Measurements from ENCODE around the gene BRIP1. TPM values are rescaled to one million over a fixed set of nuclear protein-coding genes. Genes with fewer than 3 reads are reported as not detected.

BRIP1 gene
- total and polyA plus RNA-seq, 4 donors = 3.4 to 7.9 (median 6.2) TPM

- Histone ChIP-seq H3K27ac (ENCODE audit: low read depth, low read length) (no peak overlapping the region), H3K4me1 (ENCODE audit: control insufficient read depth, insufficient read depth, low read length) (no peaks in the 10 kb centered on the region), H3K9me3 (ENCODE audit: control insufficient read depth, insufficient read depth, low read length) (no peaks in the 10 kb centered on the region), H3K4me3 (ENCODE audit: low read depth, low read length) (no peak overlapping the region), H3K27me3 (ENCODE audit: control insufficient read depth, insufficient read depth, low read length) (no peaks in the 10 kb centered on the region), H3K36me3 (ENCODE audit: control insufficient read depth, insufficient read depth, low read length) (peaks cover 4% of the 10 kb centered on the region)
- no peak for DNase-seq (ENCODE audit: low read depth in 4 of 6, low spot score in 6 of 6)
- no CpG with 5 or more reads among the region's 2 CpGs for WGBS (ENCODE audit: insufficient coverage)
Observed at GRCh38 chr17:61848247-61848646, 15.1 kb downstream of the BRIP1 start.

DNA sequence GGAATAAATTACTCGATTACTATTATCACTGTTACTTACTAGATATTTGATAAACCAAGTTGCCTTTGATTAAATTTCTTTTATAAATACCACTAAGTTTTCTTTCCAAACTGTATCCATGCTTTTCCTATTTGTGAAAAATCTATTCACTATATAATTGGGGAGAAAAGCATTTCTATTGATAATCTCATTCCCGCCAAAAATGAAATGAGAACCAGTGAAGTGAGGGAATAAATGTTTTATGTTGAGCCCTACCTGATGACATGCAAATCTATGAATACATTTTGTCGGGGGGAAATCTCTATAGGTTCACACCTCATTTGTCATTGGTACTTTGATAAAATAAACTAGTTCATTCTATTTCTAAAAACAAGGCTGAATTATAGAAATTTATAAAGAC, 15.7 kb downstream of the BRIP1 start:
- Histone ChIP-seq H3K4me3 (ENCODE audit: low read depth, low read length) (no peak overlapping the region), H3K9me3 (ENCODE audit: control insufficient read depth, insufficient read depth, low read length) (no peaks in the 10 kb centered on the region), H3K4me1 (ENCODE audit: control insufficient read depth, insufficient read depth, low read length) (no peaks in the 10 kb centered on the region), H3K27me3 (ENCODE audit: control insufficient read depth, insufficient read depth, low read length) (no peaks in the 10 kb centered on the region), H3K27ac (ENCODE audit: low read depth, low read length) (no peak overlapping the region), H3K36me3 (ENCODE audit: control insufficient read depth, insufficient read depth, low read length) (peaks cover 4% of the 10 kb centered on the region)
- DNase-seq (ENCODE audit: low read depth in 4 of 6, low spot score in 6 of 6) = no peak
- no CpG with 5 or more reads among the region's 3 CpGs for WGBS (ENCODE audit: insufficient coverage)

DNA sequence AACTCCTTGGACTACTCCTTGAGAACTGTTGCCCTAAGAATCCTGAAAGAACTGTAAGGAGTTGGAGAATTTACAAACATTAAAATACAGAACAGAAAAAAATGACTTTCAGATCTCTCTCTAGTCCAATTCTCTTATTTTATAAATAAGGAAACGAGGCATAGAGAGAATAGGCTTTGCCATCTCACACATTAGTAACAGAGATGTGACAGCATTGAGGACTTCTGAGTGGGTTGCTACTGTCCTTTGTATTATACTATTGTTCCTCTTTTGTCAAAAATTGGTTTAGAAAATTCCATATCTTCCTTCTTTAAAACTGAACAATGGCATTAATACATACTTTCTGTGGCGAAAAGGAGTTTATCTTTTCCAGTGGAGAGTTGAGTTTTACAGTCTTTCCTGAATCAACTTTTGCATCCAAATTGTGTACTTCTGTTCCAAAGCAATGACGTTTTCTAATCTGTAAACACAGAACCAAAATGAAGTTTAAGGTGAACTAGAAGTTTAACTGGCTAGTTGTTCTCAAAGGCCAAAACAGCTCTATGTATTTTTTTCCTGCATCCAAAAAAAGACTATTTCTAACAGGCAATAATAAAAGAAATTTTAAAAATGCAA, 16.5 kb downstream of the BRIP1 start:
- no peaks in the 10 kb centered on the region for H3K27me3 ChIP-seq (ENCODE audit: control insufficient read depth, insufficient read depth, low read length)
- DNase-seq (ENCODE audit: low read depth in 4 of 6, low spot score in 6 of 6) = no peak
- H3K36me3 ChIP-seq (ENCODE audit: control insufficient read depth, insufficient read depth, low read length) = peaks cover 4% of the 10 kb centered on the region
- H3K4me3 ChIP-seq (ENCODE audit: low read depth, low read length) = no peak overlapping the region
- no peak overlapping the region for H3K27ac ChIP-seq (ENCODE audit: low read depth, low read length)
- H3K4me1 ChIP-seq (ENCODE audit: control insufficient read depth, insufficient read depth, low read length) = no peaks in the 10 kb centered on the region
- H3K9me3 ChIP-seq (ENCODE audit: control insufficient read depth, insufficient read depth, low read length) = no peaks in the 10 kb centered on the region
- WGBS (ENCODE audit: insufficient coverage) = no CpG with 5 or more reads among the region's 3 CpGs

DNA sequence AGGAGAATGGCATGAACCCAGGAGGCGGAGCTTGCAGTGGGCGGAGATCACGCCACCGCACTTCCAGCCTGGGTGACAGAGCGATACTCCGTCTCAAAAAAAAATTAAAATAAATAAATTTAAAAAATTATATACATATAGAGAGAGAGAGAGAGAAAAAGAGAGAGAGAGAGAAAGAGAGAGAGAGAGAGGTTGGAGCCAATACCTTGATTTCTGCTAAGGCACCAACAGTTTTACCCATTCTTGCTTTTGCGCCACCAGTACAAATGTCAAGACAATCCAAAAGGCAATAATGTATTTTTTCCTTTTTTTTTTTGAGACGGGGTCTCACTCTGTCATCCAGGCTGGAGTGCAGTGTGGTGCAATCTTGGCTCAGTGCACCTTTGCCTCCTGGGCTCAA, 17.2 kb downstream of the BRIP1 start:
- Histone ChIP-seq H3K4me3 (ENCODE audit: low read depth, low read length) (no peak overlapping the region), H3K36me3 (ENCODE audit: control insufficient read depth, insufficient read depth, low read length) (peaks cover 4% of the 10 kb centered on the region), H3K27me3 (ENCODE audit: control insufficient read depth, insufficient read depth, low read length) (no peaks in the 10 kb centered on the region), H3K9me3 (ENCODE audit: control insufficient read depth, insufficient read depth, low read length) (no peaks in the 10 kb centered on the region), H3K27ac (ENCODE audit: low read depth, low read length) (no peak overlapping the region), H3K4me1 (ENCODE audit: control insufficient read depth, insufficient read depth, low read length) (no peaks in the 10 kb centered on the region)
- no peak for DNase-seq (ENCODE audit: low read depth in 4 of 6, low spot score in 6 of 6)
- no CpG with 5 or more reads among the region's 8 CpGs for WGBS (ENCODE audit: insufficient coverage)

DNA sequence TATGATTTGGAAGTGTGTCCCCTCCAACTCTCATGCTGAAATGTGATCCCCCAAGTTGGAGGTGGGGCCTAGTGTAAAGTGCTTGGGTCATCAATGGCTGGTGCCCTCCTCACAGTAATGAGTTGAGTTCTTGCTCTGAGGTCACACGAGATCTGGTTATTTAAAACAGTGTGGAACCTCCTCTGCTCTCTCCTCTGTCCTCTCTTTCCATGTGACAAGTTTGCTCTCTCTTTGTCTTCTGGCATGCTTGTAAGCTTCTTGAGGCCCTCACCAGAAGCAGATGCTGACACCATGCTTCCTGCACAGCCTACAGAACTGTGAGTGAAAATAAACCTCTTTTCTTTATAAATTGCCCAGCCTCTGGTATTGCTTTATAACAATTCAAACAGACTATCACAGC, 19.9 kb downstream of the BRIP1 start:
- Histone ChIP-seq H3K36me3 (ENCODE audit: control insufficient read depth, insufficient read depth, low read length) (peaks cover 4% of the 10 kb centered on the region), H3K4me3 (ENCODE audit: low read depth, low read length) (no peak overlapping the region), H3K27ac (ENCODE audit: low read depth, low read length) (no peak overlapping the region), H3K27me3 (ENCODE audit: control insufficient read depth, insufficient read depth, low read length) (no peaks in the 10 kb centered on the region), H3K9me3 (ENCODE audit: control insufficient read depth, insufficient read depth, low read length) (no peaks in the 10 kb centered on the region), H3K4me1 (ENCODE audit: control insufficient read depth, insufficient read depth, low read length) (no peaks in the 10 kb centered on the region)
- WGBS (ENCODE audit: insufficient coverage) = 88% methylated on average over 1 of the region's 1 CpG
- DNase-seq (ENCODE audit: low read depth in 4 of 6, low spot score in 6 of 6) = no peak

DNA sequence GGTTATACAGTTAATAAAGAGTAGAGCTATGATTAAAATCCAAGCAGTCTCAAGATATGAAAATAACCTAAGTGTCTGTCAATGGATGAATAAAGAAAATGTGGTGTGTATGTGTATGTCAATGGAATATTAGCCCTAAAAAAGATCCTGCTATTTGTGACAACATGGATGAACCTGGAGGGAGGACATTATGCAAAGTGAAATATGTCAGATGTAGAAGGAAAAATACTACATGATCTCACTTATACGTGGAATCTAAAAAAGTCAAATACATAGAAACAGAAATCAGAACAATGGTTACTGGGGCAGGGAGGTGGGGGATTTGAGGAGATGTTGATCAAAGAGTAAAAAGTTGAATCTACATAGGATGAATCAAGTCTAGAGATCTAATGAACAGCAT, 20.4 kb downstream of the BRIP1 start:
- Histone ChIP-seq H3K9me3 (ENCODE audit: control insufficient read depth, insufficient read depth, low read length) (no peaks in the 10 kb centered on the region), H3K4me1 (ENCODE audit: control insufficient read depth, insufficient read depth, low read length) (no peaks in the 10 kb centered on the region), H3K27me3 (ENCODE audit: control insufficient read depth, insufficient read depth, low read length) (no peaks in the 10 kb centered on the region), H3K4me3 (ENCODE audit: low read depth, low read length) (no peak overlapping the region), H3K36me3 (ENCODE audit: control insufficient read depth, insufficient read depth, low read length) (peaks cover 4% of the 10 kb centered on the region), H3K27ac (ENCODE audit: low read depth, low read length) (no peak overlapping the region)
- DNase-seq (ENCODE audit: low read depth in 4 of 6, low spot score in 6 of 6) = no peak
- no CpG with 5 or more reads among the region's 1 CpG for WGBS (ENCODE audit: insufficient coverage)

- Histone ChIP-seq H3K4me1 (ENCODE audit: control insufficient read depth, insufficient read depth, low read length) (no peaks in the 10 kb centered on the region), H3K4me3 (ENCODE audit: low read depth, low read length) (no peak overlapping the region), H3K27ac (ENCODE audit: low read depth, low read length) (no peak overlapping the region), H3K36me3 (ENCODE audit: control insufficient read depth, insufficient read depth, low read length) (no peaks in the 10 kb centered on the region), H3K27me3 (ENCODE audit: control insufficient read depth, insufficient read depth, low read length) (no peaks in the 10 kb centered on the region), H3K9me3 (ENCODE audit: control insufficient read depth, insufficient read depth, low read length) (no peaks in the 10 kb centered on the region)
- DNase-seq (ENCODE audit: low read depth in 4 of 6, low spot score in 6 of 6) = no peak
- WGBS (ENCODE audit: insufficient coverage) = no CpG with 5 or more reads among the region's 1 CpG
Observed at GRCh38 chr17:61839300-61839786, 24.0 kb downstream of the BRIP1 start.

DNA sequence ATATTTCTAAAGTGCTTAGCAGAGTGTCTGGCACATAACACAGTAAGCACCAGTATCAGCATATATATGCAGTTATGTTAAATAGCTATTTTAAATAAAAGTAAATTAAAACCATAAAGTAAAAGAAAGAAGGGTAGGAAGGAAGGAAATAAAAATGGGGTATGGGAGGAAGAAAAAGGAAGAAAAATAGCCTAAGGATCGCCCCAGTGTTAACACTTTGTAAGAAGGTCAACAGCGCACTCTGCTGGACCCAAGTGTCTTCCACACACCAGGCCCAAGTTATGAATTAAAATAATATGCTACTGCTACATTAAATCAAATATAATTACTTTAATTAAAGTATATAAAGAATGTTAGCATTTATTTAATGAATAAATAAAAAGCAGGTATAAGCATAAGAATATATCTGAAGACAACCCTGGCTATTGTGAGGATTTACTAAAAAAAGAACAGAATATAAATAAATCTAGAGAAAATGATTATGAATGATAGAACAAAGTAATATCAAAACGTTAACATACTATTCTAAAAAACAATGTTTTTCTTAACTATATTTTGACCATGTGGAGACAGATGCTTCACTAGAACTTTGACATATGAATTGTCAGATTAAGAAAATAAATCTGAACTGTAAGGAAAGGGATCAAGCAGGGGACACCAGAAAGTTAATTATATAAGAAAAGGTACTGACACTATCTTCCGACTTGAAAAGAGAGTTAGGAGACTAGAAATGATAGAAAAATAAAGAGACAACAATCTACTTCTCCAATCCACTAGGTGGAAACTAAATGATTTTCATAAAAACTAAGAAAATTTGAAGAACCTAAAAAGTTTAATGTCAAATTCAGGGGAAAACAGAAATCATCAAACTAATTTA, 25.9 kb downstream of the BRIP1 start:
- WGBS (ENCODE audit: insufficient coverage) = no CpG with 5 or more reads among the region's 4 CpGs
- peak in 5 of 6 donors; percentile 42 to 89 (median 53) for DNase-seq (ENCODE audit: low read depth in 4 of 6, low spot score in 6 of 6)
- Histone ChIP-seq H3K4me3 (ENCODE audit: low read depth, low read length) (no peak overlapping the region), H3K27ac (ENCODE audit: low read depth, low read length) (no peak overlapping the region), H3K36me3 (ENCODE audit: control insufficient read depth, insufficient read depth, low read length) (no peaks in the 10 kb centered on the region), H3K9me3 (ENCODE audit: control insufficient read depth, insufficient read depth, low read length) (no peaks in the 10 kb centered on the region), H3K4me1 (ENCODE audit: control insufficient read depth, insufficient read depth, low read length) (no peaks in the 10 kb centered on the region), H3K27me3 (ENCODE audit: control insufficient read depth, insufficient read depth, low read length) (no peaks in the 10 kb centered on the region)

- no peak overlapping the region for H3K4me3 ChIP-seq (ENCODE audit: low read depth, low read length)
- no peaks in the 10 kb centered on the region for H3K9me3 ChIP-seq (ENCODE audit: control insufficient read depth, insufficient read depth, low read length)
- no peaks in the 10 kb centered on the region for H3K27me3 ChIP-seq (ENCODE audit: control insufficient read depth, insufficient read depth, low read length)
- no peak overlapping the region for H3K27ac ChIP-seq (ENCODE audit: low read depth, low read length)
- no peak for DNase-seq (ENCODE audit: low read depth in 4 of 6, low spot score in 6 of 6)
- no CpG with 5 or more reads among the region's 3 CpGs for whole genome bisulfite sequencing (ENCODE audit: insufficient coverage)
- no peaks in the 10 kb centered on the region for H3K4me1 ChIP-seq (ENCODE audit: control insufficient read depth, insufficient read depth, low read length)
- H3K36me3 ChIP-seq (ENCODE audit: control insufficient read depth, insufficient read depth, low read length) = no peaks in the 10 kb centered on the region
Observed at GRCh38 chr17:61836266-61837174, 26.8 kb downstream of the BRIP1 start.

All from spinal cord (tissue), 10 donors.